ENCODE results near the gene MYO1E.

Gene MYO1E

DNA sequence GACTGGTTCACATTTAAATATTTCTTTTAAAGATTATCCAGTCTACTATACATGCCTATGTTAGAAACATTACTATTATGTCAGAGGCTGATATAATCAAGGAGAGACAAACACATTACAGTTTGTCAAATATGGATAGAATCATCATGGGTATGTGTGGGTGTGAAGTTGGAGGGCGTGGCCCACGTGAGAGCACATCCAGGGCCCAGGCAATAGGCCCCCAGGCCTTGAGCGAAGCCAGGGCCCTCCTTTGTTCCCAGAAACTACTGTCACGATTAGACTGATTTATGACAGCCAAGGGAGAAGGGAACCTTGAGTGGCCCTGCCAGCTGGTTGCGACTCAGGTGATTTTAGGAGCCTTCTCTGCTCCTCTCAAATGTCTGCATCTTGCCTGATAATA is 193.0 kb downstream of the MYO1E start:
- ChIA-PET CTCF (no interaction called here), POLR2A (no interaction called here)
- TF ChIP-seq, protein P1, sequence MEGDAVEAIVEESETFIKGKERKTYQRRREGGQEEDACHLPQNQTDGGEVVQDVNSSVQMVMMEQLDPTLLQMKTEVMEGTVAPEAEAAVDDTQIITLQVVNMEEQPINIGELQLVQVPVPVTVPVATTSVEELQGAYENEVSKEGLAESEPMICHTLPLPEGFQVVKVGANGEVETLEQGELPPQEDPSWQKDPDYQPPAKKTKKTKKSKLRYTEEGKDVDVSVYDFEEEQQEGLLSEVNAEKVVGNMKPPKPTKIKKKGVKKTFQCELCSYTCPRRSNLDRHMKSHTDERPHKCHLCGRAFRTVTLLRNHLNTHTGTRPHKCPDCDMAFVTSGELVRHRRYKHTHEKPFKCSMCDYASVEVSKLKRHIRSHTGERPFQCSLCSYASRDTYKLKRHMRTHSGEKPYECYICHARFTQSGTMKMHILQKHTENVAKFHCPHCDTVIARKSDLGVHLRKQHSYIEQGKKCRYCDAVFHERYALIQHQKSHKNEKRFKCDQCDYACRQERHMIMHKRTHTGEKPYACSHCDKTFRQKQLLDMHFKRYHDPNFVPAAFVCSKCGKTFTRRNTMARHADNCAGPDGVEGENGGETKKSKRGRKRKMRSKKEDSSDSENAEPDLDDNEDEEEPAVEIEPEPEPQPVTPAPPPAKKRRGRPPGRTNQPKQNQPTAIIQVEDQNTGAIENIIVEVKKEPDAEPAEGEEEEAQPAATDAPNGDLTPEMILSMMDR (IDR thresholded peaks at IDR 0.05; ENCODE audit: control extremely low read depth, extremely low read depth, low read depth, missing control alignments) = no peak
- DNase-seq (ENCODE audit: extremely low spot score) = no peak

DNA sequence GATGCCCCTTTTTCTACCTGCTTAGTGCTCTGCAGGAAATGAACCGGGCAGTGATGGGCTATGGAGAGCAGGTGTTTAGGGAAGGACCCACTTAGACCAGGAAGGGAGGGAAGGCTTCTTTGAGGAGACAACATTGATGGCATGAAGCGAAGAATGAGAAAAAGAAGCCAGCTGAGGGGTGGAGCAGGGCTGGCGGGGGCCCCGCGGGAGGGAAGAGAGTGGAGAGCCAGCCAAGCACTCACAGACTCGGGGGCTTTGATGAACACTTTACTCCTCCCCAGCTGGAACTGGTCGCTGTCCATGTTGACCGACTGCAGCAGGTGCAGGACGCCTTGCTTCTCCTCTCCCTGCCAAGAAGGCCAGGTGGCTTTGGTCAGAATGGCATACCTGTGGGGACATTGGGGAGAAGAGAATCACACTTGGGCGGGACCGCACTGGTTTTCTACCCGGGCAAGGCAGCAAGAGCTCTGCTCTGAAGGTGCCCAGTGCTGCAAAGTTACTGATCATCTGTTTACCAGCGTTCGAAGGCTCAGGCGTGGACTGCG is 194.4 kb downstream of the MYO1E start:
- CTCF ChIA-PET = interaction anchor here (1.1 to 1.6 kb wide), 2 partner anchors 8 kb away, joined by 4 to 7 read pairs; no protein-coding TSS in a partner anchor

DNA sequence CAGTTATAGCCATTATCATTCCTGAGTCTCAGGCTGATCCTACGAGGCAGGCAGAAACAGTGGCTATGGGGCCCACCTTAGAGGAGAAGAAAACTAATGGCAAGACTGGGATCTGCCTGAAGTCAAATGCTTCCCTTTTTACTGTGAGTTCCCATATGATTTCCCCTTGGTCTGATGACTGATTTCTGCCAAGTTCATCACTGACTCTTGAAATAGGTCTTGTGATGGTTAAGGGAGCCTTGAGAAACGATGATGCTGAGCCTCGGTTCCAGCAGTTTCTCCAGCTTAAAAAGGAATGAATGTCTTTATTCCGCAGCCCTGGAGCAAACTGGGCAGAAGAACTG is 195.4 kb downstream of the MYO1E start:
- TF ChIP-seq, protein P1 (IDR thresholded peaks at IDR 0.05; ENCODE audit: control extremely low read depth, extremely low read depth, low read depth, missing control alignments) = no peak
- no peak for DNase-seq (ENCODE audit: extremely low spot score)
- ChIA-PET CTCF (interaction anchor here (1.1 kb wide), 1 partner anchor 9 kb away, joined by 4 read pairs; no protein-coding TSS in a partner anchor), POLR2A (no interaction called here)

More for the DNA sequence above, 194.4 kb downstream of the MYO1E start:
- no peak for DNase-seq (ENCODE audit: extremely low spot score)
- TF ChIP-seq, protein P1 (IDR thresholded peaks at IDR 0.05; ENCODE audit: control extremely low read depth, extremely low read depth, low read depth, missing control alignments) = no peak
- POLR2A ChIA-PET = no interaction called here

DNA sequence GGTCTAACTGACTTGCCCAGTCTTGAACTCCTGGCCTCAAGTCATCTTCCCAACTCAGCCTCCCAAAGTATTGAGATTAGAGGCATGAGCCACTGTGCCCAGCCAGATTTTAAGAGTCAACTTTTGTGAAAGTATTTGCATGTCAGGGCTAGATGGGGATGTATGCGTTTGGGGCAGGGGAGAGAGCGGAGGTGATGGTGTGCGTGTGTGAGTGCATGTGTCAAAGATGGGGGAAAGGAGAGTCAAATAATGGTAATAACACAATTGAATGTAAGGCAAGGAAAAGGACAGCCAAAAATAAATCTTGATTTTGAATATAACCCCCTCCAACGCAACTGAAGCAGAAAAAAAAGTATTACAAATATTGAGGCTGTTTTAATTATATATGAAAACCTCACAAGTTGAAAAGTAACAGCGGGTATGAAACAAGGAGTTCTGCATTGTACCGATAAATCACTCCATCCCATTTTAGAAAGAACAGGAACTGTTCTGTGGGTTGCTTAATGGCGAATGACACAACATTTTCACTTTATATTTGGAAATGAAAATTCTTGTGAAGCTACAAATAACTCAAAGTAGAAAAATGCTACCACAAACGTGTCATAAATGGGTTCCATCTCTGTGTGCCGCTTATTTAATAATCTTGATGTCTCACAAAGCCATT is 195.9 kb downstream of the MYO1E start:
- no peak for DNase-seq (ENCODE audit: extremely low spot score)
- CTCF ChIA-PET = interaction anchor here (1.1 kb wide), 1 partner anchor 9 kb away, joined by 4 read pairs; no protein-coding TSS in a partner anchor
- TF ChIP-seq, protein P1 (IDR thresholded peaks at IDR 0.05; ENCODE audit: control extremely low read depth, extremely low read depth, low read depth, missing control alignments) = no peak
- POLR2A ChIA-PET = no interaction called here

DNA sequence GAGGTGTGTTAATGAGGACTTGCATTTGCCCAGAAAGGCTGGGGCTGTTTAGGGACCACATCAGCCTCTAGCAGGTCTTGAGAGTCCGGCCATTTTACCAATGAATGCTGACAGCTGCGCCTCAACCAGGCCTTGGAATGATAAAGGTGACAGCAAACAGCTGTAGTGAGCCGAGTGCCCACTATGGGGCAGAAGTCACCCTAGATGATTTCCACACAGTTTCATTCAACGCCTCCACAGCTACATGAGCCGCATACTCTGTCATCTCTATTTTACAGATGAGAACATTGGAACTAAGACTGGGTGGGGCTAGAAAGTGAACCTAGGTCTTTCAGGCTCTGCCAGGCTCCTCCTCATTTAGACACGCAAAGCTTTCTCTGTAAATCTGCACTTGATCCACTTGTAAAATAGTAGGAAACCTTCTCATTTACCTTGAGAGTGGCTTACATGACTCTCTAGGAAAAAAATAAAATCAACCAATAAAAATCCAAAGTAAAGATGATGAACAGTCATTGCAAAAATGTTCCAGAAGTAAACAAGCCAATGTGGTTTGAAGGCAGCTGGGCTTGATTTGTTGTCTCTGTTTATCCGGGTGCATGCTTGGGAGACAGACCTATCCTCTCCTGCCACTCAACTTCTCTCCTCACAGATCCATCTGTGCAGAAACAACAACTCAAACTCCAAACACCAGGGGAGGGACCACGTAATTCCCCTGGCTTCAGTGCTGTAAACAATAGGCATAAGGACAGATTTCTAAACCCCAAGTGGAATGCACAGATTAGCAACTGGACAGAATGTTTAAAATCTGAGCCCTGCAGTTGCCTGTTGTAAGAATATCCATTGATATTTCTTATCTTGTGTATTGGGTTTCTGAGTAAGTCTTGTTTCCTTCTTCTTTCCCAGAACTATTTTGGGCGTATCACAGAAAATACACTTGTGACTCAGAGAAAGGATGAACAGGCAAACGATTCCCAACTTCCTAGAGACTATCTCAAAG is 197.5 kb downstream of the MYO1E start:
- peak; percentile 47 for DNase-seq (ENCODE audit: extremely low spot score)
- ChIA-PET POLR2A (no interaction called here), CTCF (interaction anchor here (0.9 to 2.3 kb wide), 7 partner anchors 10 to 326 kb away, joined by 3 to 12 read pairs (median 4); no protein-coding TSS in a partner anchor)
- TF ChIP-seq, protein P1 (IDR thresholded peaks at IDR 0.05; ENCODE audit: control extremely low read depth, extremely low read depth, low read depth, missing control alignments) = peak; percentile 28

DNA sequence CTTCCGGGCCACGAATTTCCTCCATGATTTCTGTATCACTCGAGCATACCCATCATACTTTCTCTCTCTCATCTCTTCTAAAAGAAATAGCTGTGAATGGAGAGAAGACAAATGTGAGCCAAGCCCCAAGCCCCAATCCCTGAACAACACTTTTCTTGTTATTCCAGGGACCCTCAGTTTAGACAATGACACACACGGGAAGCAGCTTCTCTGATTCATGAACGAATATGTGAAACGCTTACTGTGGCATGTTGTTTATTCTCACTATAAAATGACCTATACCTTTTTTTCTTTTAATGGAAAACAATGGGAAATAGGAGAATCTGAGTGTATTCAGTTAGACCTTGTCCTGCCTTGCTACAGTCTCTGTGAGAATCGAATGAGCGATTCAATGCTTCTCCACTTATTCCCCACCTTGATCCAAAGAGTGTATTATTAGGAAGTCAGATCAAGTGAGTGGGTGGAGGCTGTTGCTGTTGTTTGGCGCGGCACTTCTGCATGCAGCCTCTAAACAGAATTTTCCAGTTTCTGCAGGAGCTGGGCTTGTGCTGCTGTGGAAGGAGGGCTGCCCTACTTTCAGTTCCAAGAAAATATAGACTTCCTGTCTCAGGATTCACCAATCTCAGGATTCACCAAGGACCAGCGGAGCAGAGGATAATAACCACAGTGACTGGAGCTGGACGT is 198.4 kb downstream of the MYO1E start:
- POLR2A ChIA-PET = no interaction called here
- TF ChIP-seq, protein P1 (IDR thresholded peaks at IDR 0.05; ENCODE audit: control extremely low read depth, extremely low read depth, low read depth, missing control alignments) = no peak
- CTCF ChIA-PET = interaction anchor here (0.8 to 2.3 kb wide), 9 partner anchors 9 to 326 kb away, joined by 3 to 12 read pairs (median 4); no protein-coding TSS in a partner anchor
- DNase-seq (ENCODE audit: extremely low spot score) = no peak
